ENCODE measurements around the gene PCID2. TPM values are rescaled to one million over a fixed set of nuclear protein-coding genes. Genes with fewer than 3 reads are reported as not detected.

Gene PCID2
- total and polyA plus RNA-seq, 2 experiments from 2014 or later = 79.6 to 107 TPM

- no peak overlapping the region for H3K4me2 ChIP-seq
- H3K27me3 ChIP-seq (ENCODE audit: insufficient read depth) = no peaks in the 10 kb centered on the region
- no peaks in the 10 kb centered on the region for H3K4me1 ChIP-seq (ENCODE audit: insufficient read depth)
- Mint-ChIP-seq H3K4me1 (peaks cover 3% of the 10 kb centered on the region), H3K36me3 (ENCODE audit: low read depth) (no peaks in the 10 kb centered on the region), H3K27ac (no peak overlapping the region), H3K9me3 (no peaks in the 10 kb centered on the region), H3K27me3 (ENCODE audit: insufficient read depth, low read depth, poor library complexity) (no peaks in the 10 kb centered on the region), H3K4me3 (no peak overlapping the region)
- no peak overlapping the region; the same call in 1 of the 2 replicates for H2AFZ ChIP-seq
- no peaks in the 10 kb centered on the region for H3K36me3 ChIP-seq (ENCODE audit: insufficient read depth)
- H3K27ac ChIP-seq (ENCODE audit: low read depth) = no peak overlapping the region
- no peaks in the 10 kb centered on the region for H3F3A ChIP-seq (replicated peaks; ENCODE audit: low read depth)
- TF ChIP-seq EZH2phosphoT487 (IDR thresholded peaks at IDR 0.05; ENCODE audit: unreplicated experiment) (no peak), POLR2AphosphoS5 (IDR thresholded peaks at IDR 0.05; ENCODE audit: low read depth) (no peak), ZNF462 (CRISPR knock-in tag; IDR thresholded peaks at IDR 0.05) (no peak)
- no peaks in the 10 kb centered on the region for H3K79me2 ChIP-seq (replicated peaks; ENCODE audit: insufficient read depth)
- no peak for DNase-seq (ENCODE audit: low spot score)
- no peaks in the 10 kb centered on the region for H4K20me1 ChIP-seq (replicated peaks; ENCODE audit: insufficient read depth)
- no peaks in the 10 kb centered on the region for H3K9me2 ChIP-seq (ENCODE audit: insufficient read depth)
- ATAC-seq = no peak; the same call in 1 of the 3 replicates
- H3K4me3 ChIP-seq = no peak overlapping the region
Observed at GRCh38 chr13:113143466-113144254, 64.8 kb downstream of the PCID2 start.

- H3K4me1 ChIP-seq (ENCODE audit: insufficient read depth) = peaks cover 4% of the 10 kb centered on the region
- H3K4me1 Mint-ChIP-seq = peaks cover 5% of the 10 kb centered on the region
- no peaks in the 10 kb centered on the region for H3K79me2 ChIP-seq (replicated peaks; ENCODE audit: insufficient read depth)
- H3K4me2 ChIP-seq = no peak overlapping the region
- H4K20me1 ChIP-seq (replicated peaks; ENCODE audit: insufficient read depth) = no peaks in the 10 kb centered on the region
- no peak for ATAC-seq
- H3K27ac Mint-ChIP-seq = no peak overlapping the region
- DNase-seq (ENCODE audit: low spot score) = no peak
- H3K9me2 ChIP-seq (ENCODE audit: insufficient read depth) = no peaks in the 10 kb centered on the region
- no peaks in the 10 kb centered on the region for H3K9me3 Mint-ChIP-seq
- no peak overlapping the region for H3K4me3 Mint-ChIP-seq
- no peaks in the 10 kb centered on the region for H3K27me3 Mint-ChIP-seq (ENCODE audit: insufficient read depth, low read depth, poor library complexity)
- no peaks in the 10 kb centered on the region for H3K36me3 Mint-ChIP-seq (ENCODE audit: low read depth)
- no peak overlapping the region for H3K4me3 ChIP-seq
- no peak overlapping the region for H2AFZ ChIP-seq
- no peaks in the 10 kb centered on the region for H3F3A ChIP-seq (replicated peaks; ENCODE audit: low read depth)
- no peaks in the 10 kb centered on the region for H3K27me3 ChIP-seq (ENCODE audit: insufficient read depth)
- no peak overlapping the region for H3K27ac ChIP-seq (ENCODE audit: low read depth)
- H3K36me3 ChIP-seq (ENCODE audit: insufficient read depth) = no peaks in the 10 kb centered on the region
- TF ChIP-seq REST (IDR thresholded peaks at IDR 0.05; ENCODE audit: unreplicated experiment) = no peak
- no peak for TF ChIP-seq EZH2phosphoT487 (IDR thresholded peaks at IDR 0.05; ENCODE audit: unreplicated experiment)
- no peak for TF ChIP-seq ETS1 (IDR thresholded peaks at IDR 0.05)
Observed at GRCh38 chr13:113142876-113143275, 65.6 kb downstream of the PCID2 start.
